Measurements from ENCODE around the gene ITGB7.
A peak's percentile ranks its signal among the peaks of the same experiment; 100 is the strongest.

The ITGB7 gene, protein sequence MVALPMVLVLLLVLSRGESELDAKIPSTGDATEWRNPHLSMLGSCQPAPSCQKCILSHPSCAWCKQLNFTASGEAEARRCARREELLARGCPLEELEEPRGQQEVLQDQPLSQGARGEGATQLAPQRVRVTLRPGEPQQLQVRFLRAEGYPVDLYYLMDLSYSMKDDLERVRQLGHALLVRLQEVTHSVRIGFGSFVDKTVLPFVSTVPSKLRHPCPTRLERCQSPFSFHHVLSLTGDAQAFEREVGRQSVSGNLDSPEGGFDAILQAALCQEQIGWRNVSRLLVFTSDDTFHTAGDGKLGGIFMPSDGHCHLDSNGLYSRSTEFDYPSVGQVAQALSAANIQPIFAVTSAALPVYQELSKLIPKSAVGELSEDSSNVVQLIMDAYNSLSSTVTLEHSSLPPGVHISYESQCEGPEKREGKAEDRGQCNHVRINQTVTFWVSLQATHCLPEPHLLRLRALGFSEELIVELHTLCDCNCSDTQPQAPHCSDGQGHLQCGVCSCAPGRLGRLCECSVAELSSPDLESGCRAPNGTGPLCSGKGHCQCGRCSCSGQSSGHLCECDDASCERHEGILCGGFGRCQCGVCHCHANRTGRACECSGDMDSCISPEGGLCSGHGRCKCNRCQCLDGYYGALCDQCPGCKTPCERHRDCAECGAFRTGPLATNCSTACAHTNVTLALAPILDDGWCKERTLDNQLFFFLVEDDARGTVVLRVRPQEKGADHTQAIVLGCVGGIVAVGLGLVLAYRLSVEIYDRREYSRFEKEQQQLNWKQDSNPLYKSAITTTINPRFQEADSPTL

DNA sequence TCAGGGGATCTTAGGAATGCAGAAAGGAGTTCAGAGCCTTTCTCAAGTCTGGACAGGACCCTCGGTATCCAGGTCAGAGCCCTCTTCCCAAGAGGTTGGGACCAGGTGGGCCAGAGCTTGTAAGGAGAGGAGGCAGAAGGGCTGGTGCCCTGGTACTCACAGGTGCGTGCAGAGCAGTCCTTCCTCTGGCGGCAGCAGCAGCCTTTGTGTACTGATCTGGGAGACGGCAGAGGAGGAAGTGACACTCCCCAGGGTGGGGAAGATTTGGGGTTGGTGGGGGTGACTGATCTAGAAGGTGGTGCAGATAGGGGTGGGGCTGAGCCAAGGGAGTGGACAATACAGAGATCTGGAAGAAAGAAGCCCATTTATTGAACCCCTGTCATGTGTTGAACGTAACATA lies at the start of gene ITGB7:
Gene ITGB7, minus strand, starts transcription at position 210 of the 400 bp plus-strand sequence. CDS start 6,808 bp downstream, outside the sequence.
- no peak for DNase-seq

DNA sequence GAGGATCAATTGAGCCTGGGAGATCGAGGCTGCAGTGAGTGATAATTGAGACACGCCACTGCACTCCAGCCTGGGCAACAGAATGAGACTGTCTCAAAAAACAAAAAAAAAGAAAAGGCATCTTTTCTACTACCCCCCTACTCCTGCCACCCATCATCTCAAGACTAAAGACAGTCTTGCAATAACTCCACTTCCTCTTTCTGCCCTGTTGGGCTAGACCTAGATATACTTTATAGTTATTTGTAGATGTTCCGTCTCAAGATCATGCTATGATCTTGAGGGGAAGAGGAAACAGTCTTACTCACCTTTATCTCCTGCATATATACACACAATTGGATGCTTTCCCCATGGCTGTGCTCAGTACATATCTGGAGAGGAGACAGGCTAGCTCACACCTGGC lies 48.9 kb upstream of the ITGB7 start:
- no peak for DNase-seq

DNA sequence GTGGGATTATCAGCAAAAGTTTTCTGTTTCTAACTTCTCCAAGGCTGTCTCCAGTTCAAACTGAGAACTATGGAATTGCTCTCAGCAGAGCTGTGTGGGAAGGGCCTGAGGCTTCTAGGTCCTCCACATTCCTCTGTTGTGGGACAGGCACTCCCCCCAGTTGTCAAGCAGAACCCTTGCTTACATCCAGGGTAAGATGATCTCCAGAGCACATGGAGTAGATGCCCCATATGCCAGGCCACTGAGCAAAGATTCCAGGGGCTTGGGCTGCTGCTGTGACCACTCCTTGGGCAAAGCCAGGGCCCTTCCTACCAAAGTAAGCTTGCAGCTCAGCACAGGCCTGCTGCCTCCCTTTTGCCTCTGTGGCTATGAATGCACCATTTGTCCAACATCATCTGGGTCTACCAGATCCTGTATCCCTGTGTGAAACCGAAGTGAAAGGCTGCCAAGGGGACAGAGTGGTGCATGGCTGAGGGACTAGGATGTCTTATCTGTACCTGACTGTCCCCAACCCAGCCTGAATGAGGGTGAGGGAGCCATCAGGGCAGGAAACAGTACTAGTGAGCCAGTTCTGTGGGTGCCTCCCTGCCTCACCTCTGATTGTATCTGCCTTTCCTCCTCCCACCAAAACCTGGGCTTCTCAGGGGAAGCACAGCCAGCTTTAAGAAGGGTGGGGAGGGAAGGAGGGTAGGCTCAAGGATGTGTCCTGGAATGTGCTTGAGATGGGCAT lies 47.9 kb upstream of the ITGB7 start:
- no peak for DNase-seq

DNA sequence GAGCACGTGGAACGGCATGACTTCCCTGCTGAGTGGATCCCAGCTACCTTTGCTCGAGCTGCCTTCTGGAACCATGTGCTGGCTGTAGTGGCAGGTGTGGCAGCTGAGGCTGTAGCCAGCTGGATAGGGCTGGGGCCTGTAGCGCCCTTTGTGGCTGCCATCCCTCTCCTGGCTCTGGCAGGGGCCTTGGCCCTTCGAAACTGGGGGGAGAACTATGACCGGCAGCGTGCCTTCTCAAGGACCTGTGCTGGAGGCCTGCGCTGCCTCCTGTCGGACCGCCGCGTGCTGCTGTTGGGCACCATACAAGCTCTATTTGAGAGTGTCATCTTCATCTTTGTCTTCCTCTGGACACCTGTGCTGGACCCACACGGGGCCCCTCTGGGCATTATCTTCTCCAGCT lies 46.2 kb upstream of the ITGB7 start:
- no peak for DNase-seq

DNA sequence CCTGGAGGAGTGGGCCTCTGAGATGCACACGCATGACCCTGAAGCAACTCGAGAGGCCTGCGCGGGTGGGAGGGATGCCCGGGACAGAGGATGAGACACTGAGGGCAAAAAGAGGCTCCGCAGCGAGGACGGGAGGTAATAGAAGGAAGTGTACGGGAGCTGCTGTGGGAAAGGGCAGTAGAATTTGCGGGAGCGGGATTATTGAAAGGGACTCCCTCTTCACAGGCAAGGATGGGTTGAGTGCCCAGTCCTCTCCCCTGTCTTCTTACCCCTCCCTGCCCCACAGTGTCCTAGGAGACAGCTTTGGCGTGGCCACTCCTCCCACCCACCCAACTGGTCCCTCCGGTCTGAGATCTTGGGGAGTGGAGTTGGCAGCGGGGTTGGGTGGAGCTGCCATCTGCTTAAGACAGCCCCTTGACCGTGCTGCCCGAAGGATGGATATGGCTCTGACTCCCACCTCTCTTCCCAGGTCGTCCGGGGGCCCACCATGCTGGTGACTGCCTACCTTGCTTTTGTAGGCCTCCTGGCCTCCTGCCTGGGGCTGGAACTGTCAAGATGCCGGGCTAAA lies 45.4 kb upstream of the ITGB7 start:
- DNase-seq, result peak; percentile 23

DNA sequence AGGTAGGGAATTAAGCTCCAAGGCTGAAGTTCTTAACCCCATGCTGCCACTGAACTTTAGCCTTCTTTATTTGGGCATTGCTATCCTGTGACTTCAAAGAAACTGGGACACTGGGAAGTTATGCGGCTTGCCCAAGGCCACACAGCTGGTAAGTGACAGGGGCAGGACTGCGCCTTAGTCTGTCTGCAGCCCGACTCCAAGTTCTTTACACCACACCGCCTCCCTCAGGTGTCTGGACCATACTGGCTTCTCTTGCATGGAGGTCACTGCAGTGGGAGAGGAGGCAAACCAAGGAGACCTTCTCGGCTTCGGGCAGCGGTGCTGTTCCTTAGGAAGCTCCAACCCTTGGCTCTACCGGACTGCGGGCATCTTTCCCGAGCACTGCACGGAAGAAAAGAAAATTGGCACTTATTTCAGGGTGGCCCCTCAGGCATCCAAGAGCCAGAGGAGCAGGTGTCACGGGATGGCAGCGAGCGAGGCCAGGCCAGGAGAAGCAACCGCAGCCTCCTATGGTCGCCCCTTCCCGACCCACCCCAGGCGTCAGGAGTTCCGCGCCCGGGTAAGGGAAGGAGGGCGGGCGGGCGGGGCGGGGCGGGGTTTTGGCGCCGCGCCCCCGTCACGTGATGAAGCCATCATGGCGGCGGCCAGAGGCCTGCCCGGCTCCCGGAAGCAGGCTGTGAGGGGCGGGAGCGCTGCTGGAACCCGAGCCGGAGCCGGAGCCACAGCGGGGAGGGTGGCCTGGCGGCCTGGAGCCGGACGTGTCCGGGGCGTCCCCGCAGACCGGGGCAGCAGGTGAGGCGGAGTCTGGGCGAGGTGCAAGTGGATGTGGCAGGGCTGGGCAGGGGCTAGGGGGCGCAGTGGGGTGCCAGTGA lies 44.7 kb upstream of the ITGB7 start:
- peak; percentile 72 for DNase-seq

DNA sequence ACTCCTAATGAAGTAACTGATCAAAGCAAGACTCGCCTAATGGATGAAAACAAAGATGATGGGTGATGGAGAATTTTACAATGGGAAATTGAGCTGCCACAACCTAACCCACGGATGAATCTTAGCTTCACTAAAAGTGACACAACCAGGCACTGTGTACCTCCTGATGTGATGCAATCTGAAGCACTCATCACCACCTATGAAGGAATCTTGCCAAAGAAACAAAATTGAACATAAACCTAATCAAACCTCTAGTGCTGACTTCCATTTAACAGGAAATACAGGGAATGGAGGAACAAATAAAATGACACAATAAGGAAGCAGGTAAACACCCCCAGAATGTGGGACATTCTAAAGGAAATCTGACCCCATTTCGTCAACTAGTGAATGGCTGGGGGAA lies 38.2 kb upstream of the ITGB7 start:
- DNase-seq, result no peak

DNA sequence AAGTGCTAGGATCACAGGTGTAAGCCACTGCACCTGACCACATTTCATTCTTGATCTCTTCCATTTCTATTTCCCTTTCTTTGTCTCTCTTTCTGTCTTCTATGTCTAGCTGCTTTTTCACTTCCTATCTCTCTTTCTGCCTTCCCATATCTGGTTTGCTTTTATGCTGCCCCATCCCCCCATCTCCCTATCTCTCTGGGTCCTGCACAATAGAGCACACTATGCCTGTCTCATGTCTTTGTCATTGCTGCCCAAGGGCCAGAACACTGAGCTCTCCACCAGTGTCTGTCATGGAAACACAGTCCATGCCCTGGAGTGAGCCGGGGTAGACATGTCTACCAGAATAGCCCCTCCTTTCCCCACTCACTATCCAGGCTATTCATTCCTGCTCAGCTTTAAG lies 37.3 kb upstream of the ITGB7 start:
- DNase-seq, result no peak

DNA sequence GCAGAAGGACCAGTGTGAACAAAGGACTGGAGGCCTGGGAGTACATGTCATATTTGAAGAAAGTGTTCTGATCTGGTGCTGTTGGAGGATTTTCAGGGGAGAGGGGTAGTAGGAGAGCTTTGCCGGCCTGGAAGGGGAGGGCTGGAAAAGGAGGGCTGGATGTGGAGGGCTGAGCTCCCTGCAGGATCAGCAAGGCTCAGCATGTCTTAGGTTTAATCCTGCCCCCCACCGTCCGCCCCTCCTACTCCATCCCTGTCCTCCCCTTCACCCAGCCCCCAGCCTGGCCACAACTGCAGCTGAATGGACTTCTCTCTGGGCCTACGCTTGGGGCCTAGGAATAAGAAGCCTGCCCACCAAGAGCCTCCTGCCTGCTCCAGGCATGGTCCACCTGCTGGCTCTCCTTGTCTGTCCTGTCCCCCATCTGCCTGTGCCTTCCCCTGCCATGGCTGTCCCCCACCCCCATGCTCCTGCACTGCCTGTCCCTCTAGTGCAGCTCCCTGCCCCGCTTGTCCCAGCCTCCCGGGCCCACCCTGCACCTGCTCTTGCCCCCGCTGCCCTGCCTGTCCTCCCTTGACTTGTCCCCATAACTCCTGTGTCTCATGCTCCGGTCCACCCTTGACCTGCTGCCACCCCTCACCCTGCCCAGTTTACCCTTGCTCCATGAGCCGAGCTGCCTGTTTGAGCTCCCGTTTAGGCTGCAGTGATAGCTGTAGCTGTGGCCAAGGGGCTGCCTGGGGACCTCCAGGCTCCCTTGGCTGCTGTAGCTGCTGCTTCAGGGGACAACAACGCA lies 34.8 kb upstream of the ITGB7 start:
- DNase-seq, result no peak

DNA sequence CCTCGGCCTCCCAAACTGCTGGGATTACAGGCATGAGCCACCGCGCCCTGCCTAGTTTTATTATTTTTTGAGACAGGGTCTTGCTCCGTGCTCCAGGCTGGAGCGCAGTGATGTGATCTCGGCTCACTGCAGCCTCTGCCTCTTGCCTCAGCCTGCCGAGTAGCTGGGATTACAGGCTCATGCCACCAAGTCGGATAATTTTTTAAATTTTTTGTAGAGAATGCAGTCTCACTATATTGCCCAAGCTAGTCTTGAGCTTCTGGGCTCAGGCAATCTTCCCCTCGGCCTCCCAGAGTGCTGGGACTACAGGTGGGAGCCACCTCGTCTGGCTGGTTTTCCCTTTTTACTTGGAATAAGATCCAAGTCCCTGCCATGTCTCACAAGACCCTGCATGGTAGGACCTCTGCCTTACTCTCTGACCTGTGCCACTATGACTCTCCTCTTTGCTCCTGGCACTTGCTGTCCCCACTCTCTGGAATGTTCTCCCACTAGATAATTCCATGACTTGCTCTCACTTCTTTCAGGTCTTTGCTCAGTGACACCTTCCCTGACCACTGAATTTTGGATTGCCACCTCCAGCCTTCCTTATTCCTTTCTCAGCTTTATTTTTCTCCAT lies 32.7 kb upstream of the ITGB7 start:
- no peak for DNase-seq

DNA sequence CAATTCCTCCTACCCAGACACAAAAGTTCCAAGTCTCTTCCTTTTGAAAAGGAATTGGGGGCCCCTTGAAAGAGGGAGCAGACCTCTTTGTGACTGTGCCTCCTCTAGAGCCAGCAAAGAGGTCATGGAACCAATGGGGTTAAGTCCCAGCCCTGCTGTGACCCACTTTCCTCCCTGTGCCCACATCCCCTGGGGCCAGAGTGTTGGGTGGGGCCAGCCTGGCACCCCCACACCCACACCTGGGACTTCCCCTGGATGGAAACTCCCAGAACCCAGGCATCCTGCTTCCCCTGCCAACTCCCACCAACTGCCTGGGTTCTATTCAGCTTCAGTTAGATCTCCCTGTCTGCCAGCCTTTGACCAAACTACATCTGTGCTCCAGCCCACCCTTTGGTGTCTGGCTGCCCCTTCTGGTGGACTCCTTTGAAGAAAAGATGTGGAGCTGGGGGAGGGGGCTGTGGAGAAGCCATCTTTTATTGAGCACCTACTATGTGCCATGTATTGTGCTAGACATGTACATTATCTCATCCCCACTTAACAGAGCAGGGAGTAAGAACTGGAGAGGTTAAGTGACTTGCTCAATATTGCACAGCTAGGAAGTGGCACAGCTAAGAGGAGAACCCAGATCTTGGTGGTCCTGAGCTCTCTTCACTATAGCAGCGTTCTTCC lies 29.5 kb upstream of the ITGB7 start:
- DNase-seq, result no peak

DNA sequence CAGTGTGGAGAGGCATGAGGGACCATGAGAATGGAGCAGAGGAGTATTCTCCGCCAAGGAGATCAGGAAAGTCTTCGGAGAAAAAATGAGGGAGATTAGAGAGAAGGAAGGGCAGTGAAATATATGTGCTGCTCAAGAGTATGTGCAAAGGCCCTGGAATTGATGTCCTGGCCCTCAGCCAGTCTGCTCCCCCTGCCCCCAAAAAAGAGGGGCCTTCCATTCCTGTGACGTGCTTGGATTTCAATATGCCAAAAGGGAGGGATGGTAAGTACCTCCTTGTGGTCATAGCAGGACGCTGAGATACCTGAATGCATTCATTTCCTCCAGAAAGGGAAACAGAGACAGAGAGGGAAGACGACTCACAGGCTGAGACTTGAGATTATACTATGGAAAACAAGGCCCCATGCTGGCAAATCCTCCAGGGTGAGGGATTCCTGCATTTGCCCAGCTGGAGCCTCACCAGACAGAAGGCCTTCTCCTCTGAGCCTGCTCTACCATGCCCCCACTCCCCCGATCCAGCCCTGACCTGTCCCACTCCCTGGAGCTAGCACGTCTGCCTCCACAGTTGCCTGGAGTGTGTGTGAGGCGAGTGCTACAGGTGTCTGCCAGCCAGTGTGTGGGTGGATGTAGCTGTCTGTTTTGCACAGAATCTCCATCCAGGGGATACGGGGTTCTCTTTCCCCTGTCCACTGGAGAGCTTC lies 28.8 kb upstream of the ITGB7 start:
- no peak for DNase-seq

DNA sequence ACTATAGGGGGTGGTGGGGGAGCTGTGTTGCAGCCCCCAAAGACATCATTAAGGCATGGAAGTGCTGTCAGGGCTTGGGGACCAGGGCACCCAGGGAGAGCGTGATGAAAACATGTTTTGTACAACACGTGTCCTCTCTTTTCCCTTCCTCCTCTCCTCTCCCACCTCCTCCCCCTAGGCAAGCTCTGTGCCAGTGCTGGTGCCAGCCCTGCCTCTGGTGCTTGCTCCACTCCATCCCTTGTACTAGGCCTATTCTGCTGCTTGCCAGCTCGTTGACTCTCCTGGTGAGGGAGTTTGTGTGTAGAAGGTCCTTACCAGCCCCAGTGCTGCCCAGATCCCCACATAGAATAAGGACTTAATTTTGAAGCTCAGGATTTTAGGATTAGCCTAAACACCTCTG lies 28.1 kb upstream of the ITGB7 start:
- DNase-seq, result no peak

DNA sequence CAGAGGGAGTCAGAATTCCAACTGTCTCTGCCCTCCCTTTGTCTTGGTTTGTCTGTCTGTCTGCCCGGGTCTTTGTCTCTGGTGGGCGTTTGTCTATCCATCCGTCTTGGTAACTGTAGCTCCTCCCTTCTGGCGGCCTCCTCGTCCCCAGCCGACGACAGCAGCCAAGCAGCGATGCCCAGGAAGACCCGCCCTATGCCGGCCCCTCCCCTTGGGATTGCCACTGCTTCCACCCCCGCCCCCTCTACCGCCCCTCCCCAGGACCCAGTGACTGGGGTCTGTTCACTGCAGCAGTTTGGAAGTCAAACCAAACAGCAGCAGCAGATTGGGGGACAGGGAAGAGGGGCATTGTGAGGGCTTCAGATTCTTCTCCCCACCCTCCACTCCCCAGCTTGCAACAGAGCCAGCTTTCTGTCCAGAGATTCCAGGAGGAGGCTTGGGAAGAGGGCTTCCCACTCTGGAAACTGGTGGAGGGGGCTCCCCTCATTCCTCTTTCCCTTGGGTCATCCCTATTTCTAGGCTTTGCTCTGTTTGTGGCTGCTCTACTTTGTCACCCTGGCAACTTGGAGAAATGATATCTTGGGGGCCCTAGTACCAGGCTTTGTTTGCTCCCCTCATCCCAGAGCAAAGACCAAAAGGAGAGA lies 27.3 kb upstream of the ITGB7 start:
- DNase-seq, result no peak

DNA sequence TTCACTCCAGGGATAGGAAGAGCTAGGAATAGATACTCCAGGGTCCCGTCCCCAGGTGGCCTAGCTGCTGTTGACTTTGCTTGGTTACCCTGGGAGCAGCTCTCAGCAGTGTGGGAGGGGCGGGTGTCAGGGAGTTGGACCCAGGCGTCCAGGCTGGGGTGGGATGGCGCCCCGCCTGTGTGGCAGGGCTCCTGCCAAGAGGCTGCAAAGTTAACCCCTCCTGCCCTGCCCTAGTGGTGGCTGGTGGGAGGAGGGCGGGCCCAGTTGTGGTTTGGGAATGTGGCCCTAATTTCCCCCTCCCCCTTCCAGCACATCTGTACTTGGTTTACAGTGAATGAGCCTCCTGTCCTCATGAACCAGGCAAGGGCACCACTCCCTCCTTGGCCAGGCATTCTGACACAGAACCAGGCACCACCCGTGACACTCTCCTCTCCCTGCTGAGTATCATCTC lies 26.6 kb upstream of the ITGB7 start:
- DNase-seq, result no peak

DNA sequence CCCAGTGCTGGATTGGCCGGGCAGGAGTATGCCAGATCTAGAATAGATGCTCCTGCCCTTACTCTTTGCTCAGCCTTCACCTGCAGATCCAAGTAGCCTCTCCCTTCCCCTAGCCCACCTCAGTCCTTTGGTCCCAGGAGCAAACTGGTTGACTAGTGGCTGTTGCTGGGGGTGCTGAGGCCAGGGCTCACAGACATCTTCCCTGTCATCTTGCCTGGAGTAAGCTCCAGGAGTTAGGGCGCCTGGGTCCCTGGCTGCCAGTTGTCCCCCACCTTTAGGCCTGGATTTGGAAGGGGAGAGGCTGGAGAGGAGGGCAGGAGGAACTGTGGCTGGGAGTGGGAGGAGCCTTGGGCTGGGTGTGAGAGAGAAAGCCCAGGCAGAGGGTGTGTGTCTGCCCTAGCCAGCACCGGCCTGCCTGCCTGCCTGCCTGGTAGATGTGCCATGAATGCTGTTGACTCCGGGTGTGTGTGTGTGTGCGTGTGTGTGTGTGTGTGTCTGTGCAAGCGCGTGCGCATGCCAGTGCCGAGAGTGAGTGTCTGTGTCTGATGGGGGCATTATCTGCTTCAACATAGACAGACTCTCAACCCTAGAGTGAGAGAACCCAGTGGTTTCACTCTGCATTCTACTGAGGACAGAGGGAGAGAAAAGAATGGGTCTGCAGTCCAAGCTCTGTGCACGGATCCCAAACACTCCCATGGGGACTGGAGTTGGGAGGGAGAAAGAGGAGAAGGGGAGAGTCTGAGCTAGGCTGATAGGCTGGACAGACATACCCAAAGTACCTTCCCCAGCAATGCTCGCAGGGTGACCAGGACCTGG lies 25.8 kb upstream of the ITGB7 start:
- peak; percentile 8 for DNase-seq

DNA sequence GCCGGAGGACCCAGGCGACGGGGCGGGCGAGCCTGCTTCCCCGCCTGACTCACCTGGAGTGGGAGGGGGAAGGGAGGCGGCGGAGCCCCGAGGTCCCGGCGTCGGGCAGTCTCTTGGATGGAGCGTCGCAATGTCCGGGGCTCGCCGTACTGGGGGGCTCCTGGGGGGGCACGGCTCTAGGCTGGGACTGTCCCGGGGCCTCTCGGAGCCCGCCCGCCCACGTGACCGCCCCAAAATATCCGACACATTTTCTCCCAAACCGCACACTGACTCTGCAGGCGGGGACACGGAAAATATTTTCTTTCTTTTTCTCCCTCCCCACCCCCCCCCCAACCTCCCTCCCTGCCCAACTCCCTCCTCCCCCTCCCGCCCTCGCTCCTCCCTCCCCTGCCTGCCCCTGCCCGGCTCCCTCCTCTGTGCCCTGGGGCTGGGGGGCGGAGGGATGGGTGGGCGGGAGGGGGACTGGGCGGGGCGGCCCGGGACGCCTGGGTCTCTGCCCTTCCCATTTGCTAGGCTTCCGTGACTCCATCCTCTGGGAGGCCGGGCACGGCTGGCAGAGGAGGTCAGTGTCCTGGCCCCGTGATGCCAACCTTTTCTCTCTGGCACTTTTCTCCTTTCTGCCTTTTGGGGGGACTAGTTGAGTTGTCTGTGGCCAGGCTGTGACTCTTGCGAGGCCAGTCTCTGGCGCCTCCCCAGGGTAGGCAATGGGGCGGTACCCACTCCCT lies 25.0 kb upstream of the ITGB7 start, which contains the start of gene RARG:
Gene RARG, minus strand, starts transcription at position 289 of the 725 bp plus-strand sequence. CDS start 4,664 bp downstream, outside the sequence.
- peak; percentile 13 for DNase-seq

DNA sequence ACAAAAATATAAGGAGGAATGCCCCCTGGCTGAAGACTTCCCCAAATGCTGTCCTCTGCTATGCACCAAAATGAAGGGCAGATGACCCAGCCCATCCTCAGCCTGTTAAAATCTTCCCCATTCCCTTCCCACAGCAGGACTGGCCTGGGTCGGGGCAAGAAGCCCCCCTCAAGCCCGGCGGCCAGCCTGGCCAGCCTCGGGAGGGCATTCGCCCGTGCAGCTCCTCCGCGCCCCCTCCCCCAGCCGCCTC lies 24.5 kb upstream of the ITGB7 start:
- DNase-seq, result no peak

Data from HCEC 1CT (cell line).